Measurements from ENCODE around the gene SMURF1.

GRCh38 chr7:99024066-99024465, 119.8 kb downstream of the SMURF1 start:
- TF ChIP-seq, protein P1, sequence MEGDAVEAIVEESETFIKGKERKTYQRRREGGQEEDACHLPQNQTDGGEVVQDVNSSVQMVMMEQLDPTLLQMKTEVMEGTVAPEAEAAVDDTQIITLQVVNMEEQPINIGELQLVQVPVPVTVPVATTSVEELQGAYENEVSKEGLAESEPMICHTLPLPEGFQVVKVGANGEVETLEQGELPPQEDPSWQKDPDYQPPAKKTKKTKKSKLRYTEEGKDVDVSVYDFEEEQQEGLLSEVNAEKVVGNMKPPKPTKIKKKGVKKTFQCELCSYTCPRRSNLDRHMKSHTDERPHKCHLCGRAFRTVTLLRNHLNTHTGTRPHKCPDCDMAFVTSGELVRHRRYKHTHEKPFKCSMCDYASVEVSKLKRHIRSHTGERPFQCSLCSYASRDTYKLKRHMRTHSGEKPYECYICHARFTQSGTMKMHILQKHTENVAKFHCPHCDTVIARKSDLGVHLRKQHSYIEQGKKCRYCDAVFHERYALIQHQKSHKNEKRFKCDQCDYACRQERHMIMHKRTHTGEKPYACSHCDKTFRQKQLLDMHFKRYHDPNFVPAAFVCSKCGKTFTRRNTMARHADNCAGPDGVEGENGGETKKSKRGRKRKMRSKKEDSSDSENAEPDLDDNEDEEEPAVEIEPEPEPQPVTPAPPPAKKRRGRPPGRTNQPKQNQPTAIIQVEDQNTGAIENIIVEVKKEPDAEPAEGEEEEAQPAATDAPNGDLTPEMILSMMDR (IDR thresholded peaks at IDR 0.05) = no peak
- TF ChIP-seq POLR2AphosphoS5 (IDR thresholded peaks at IDR 0.05) = no peak
- TF ChIP-seq EP300 (IDR thresholded peaks at IDR 0.05) = no peak
- TF ChIP-seq POLR2A (IDR thresholded peaks at IDR 0.05; ENCODE audit: low read depth) = no peak

Measured in esophagus muscularis mucosa (tissue), 4 donors.